GM12878 (cell line): ENCODE data around the gene GZMM. TPM values are rescaled to one million over a fixed set of nuclear protein-coding genes. Genes with fewer than 3 reads are reported as not detected.

ENCODE experiments used
- ATAC-seq: fragments of 200-7000 bp; cut with Tn5 transposase; 3 replicates; pipeline ENCODE4 v1.9.1; 2020; ENCODE audit warnings: mild to moderate bottlenecking, moderate library complexity
- BruUV-seq: library from RNA; stranded (reverse); fragments of 400-500 nt; replicated peaks from 2 replicates; lab custom pipeline; 2021; lab: Mats Ljungman, UMichigan
- CTCF ChIA-PET: fragments of 300-600 bp; sonication (Branson Sonifier 250); formaldehyde crosslinking; extraction: SDS; loops from one replicate; lab custom pipeline; 2021; ENCODE audit warnings: inconsistent platforms; lab: Yijun Ruan, JAX
- POLR2A ChIA-PET: fragments of 350-600 bp; formaldehyde crosslinking; extraction: SDS; loops from one replicate; lab custom pipeline; 2021; ENCODE audit warnings: inconsistent platforms; lab: Charles Lee
- RAD21 ChIA-PET: fragments of 300-600 bp; sonication (Branson Sonifier 250); formaldehyde crosslinking; loops from one replicate; lab custom pipeline; 2023; ENCODE audit warnings: antibody characterized with exemption; ENCODE audit not compliant: unreplicated experiment; lab: Charles Lee
- SMC1A ChIA-PET: fragments of 300-600 bp; sonication (Branson Sonifier 250); formaldehyde crosslinking; loops from one replicate; lab custom pipeline; 2023; ENCODE audit not compliant: unreplicated experiment, uncharacterized antibody; lab: Charles Lee
- DNase-seq: peaks from one replicate; pipeline ENCODE4 v3.0.0-alpha.2; 2011; ENCODE audit warnings: low read depth, low spot score
- FAIRE-seq: peaks from 3 replicates; lab custom pipeline; 2011; peaks lifted over from hg19 to GRCh38; lab: Jason Lieb, UNC
- H2AFZ ChIP-seq: 2 replicates; pipeline ENCODE4 v1.6.0; 2011; ENCODE audit warnings: low read depth, low read length, control low read depth; ENCODE audit not compliant: control insufficient read depth
- H3K27ac ChIP-seq: 2 replicates; pipeline ENCODE4 v1.5.1; 2011; ENCODE audit warnings: control low read depth; ENCODE audit not compliant: control insufficient read depth, insufficient read depth
- H3K27me3 ChIP-seq, 2 experiments: replicated peaks in 1 of 2; 2 replicates each; pipeline versions ENCODE4 v1.6.0 to v1.6.1; 2011; ENCODE audit warnings: low read length in 1 of 2; ENCODE audit not compliant: control insufficient read depth in 2 of 2, insufficient read depth in 2 of 2
- H3K36me3 ChIP-seq, 2 experiments: 2 replicates each; pipeline ENCODE4 v1.5.1; 2011; ENCODE audit warnings: low read length in 1 of 2; ENCODE audit not compliant: control insufficient read depth in 2 of 2, insufficient read depth in 2 of 2
- H3K4me1 ChIP-seq: 2 replicates; pipeline ENCODE4 v1.6.1; 2011; ENCODE audit warnings: mild to moderate bottlenecking, low read length, moderate library complexity, mixed read lengths; ENCODE audit not compliant: control insufficient read depth, insufficient read depth
- H3K4me2 ChIP-seq: 2 replicates; pipeline ENCODE4 v1.6.0; 2011; ENCODE audit warnings: control low read depth; ENCODE audit not compliant: control insufficient read depth, insufficient read depth
- H3K4me3 ChIP-seq: fragments of 200-600 bp; sonication (generic); 2 replicates; pipeline ENCODE4 v1.5.1; 2016
- H3K79me2 ChIP-seq: 2 replicates; pipeline ENCODE4 v1.6.0; 2011; ENCODE audit warnings: low read length; ENCODE audit not compliant: control insufficient read depth, insufficient read depth
- H3K9ac ChIP-seq: 2 replicates; pipeline ENCODE4 v1.8.0; 2011; ENCODE audit warnings: low read length, control low read depth, mixed read lengths; ENCODE audit not compliant: control insufficient read depth, insufficient read depth
- H3K9me3 ChIP-seq: replicated peaks from 3 replicates; pipeline ENCODE4 v1.5.1; 2011; ENCODE audit warnings: mild to moderate bottlenecking, low read length; ENCODE audit not compliant: control insufficient read depth, insufficient read depth
- H4K20me1 ChIP-seq: 2 replicates; pipeline ENCODE4 v1.6.0; 2011; ENCODE audit not compliant: control insufficient read depth, insufficient read depth
- ASH2L ChIP-seq: fragments of 300-600, 200-600 bp; sonication (generic); IDR thresholded peaks from 2 replicates; pipeline ENCODE4 v1.6.1; 2017; ENCODE audit warnings: low read depth, mild to moderate bottlenecking, borderline replicate concordance
- ATF7 ChIP-seq: fragments of 450-650 bp; IDR thresholded peaks from 2 replicates; pipeline ENCODE4 v1.6.1; 2016; ENCODE audit warnings: low read depth, mild to moderate bottlenecking
- EGR1 ChIP-seq, 2 experiments: IDR thresholded peaks; 1 replicate in 1 of 2; 2 replicates in 1 of 2; pipeline ENCODE4 v1.6.1; 2011 to 2012; ENCODE audit warnings: low read depth in 2 of 2, low read length in 2 of 2, borderline replicate concordance in 1 of 2, mild to moderate bottlenecking in 1 of 2, moderate library complexity in 1 of 2
- IRF5 ChIP-seq: fragments of 450-650 bp; IDR thresholded peaks from 2 replicates; pipeline ENCODE4 v1.6.1; 2017; ENCODE audit warnings: borderline replicate concordance
- MEF2B ChIP-seq: fragments of 450-650 bp; IDR thresholded peaks from 2 replicates; pipeline ENCODE4 v1.6.1; 2018; ENCODE audit warnings: mild to moderate bottlenecking, moderate library complexity; ENCODE audit not compliant: partially characterized antibody, poor library complexity, severe bottlenecking
- MXI1 ChIP-seq: fragments of 150-350 bp; IDR thresholded peaks from 2 replicates; pipeline ENCODE4 v1.6.1; 2011; ENCODE audit warnings: low read depth, mild to moderate bottlenecking, inconsistent platforms, low read length, improper control_type of control experiment
- MYB ChIP-seq: fragments of 150-350 bp; IDR thresholded peaks from 2 replicates; pipeline ENCODE4 v1.6.1; 2014; ENCODE audit warnings: mild to moderate bottlenecking, low read depth, low read length, borderline replicate concordance
- PAX5 ChIP-seq: IDR thresholded peaks from 2 replicates; pipeline ENCODE4 v1.6.1; 2011; ENCODE audit warnings: low read depth, low read length, borderline replicate concordance
- PML ChIP-seq: IDR thresholded peaks from 2 replicates; pipeline ENCODE4 v1.6.1; 2012; ENCODE audit warnings: low read length, inconsistent platforms
- POU2F2 ChIP-seq: IDR thresholded peaks from 3 replicates; pipeline ENCODE4 v1.6.1; 2011; ENCODE audit warnings: low read depth, mild to moderate bottlenecking, low read length, borderline replicate concordance
- ZBTB4 ChIP-seq: fragments of 450-650 bp; formaldehyde crosslinking; IDR thresholded peaks from 2 replicates; pipeline ENCODE4 v1.4.0; 2022; ENCODE audit warnings: mild to moderate bottlenecking, moderate library complexity
- WGBS: methylation state at CpG from one replicate; pipeline ENCODE4 v1.1.6; 2016; ENCODE audit warnings: low lambda C conversion rate; ENCODE audit not compliant: insufficient replicate concordance, insufficient coverage; ENCODE audit errors: missing lambda C conversion rate; 5-methylcytosine and 5-hydroxymethylcytosine counted together
- in situ Hi-C: fragments of 300-500 bp; cut with MboI; formaldehyde crosslinking; loops from 9 replicates; pipeline ENCODE4 v1.14.3; 2018; ENCODE audit warnings: mixed read lengths
- intact Hi-C: fragments of 100-400 bp; cut with micrococcal nuclease; formaldehyde crosslinking; loops from one replicate; pipeline ENCODE4 v1.14.2; 2022; ENCODE audit not compliant: unreplicated experiment
- polyA plus RNA-seq, 11 experiments: library from polyadenylated mRNA; depleted of rRNA in 4 of 11; unstranded in 6 of 11; stranded (reverse) in 5 of 11; fragments of >200 nt; fragmentation: Nextera tagmentation in 4 of 11; fragmentation: Illumina TruSeq in 1 of 11; extraction: Ambion mirVana in 4 of 11; extraction: Trizol in 1 of 11; gene quantifications; 1 replicate in 1 of 11; 2 replicates in 10 of 11; pipeline versions ENCODE4 v1.2.1 to v1.2.3, GENCODE V29; 2011 to 2016; ENCODE audit warnings: inconsistent platforms in 2 of 11, missing spikeins in 2 of 11, low read depth in 1 of 11
- total RNA-seq, 4 experiments: library from RNA; depleted of rRNA in 3 of 4; stranded (reverse); fragments of >200 nt in 3 of 4; fragmentation: Illumina TruSeq in 1 of 4; extraction: Trizol in 1 of 4; gene quantifications; 2 replicates each; pipeline versions ENCODE4 v1.2.1 to v1.2.3, GENCODE V29; 2013 to 2021

The GZMM gene
- total and polyA plus RNA-seq, 10 of the 15 experiments (the other 5 are each of a cell fraction or from before 2014, with no cell fraction given) = 0.09 to 0.48 (median 0.23) TPM; not detected in 7

- TF ChIP-seq MYB (no peak), PAX5 (peak; percentile 33; the same call in 1 of the 2 replicates)
- TF ChIP-seq, all 136 proteins: peak for 1
- no peak for FAIRE-seq
- Histone ChIP-seq H4K20me1 (no peaks in the 10 kb centered on the region), H3K36me3 (no peaks in the 10 kb centered on the region), H3K27me3 (no peaks in the 10 kb centered on the region; a peak in 1 of 4 replicates), H3K4me3 (no peak overlapping the region), H3K79me2 (no peaks in the 10 kb centered on the region), H3K4me1 (no peaks in the 10 kb centered on the region; the same call in 1 of the 2 replicates), H3K27ac (no peak overlapping the region), H2AFZ (no peak overlapping the region), H3K4me2 (no peak overlapping the region), H3K9me3 (no peaks in the 10 kb centered on the region; the same call in 2 of the 3 replicates), H3K9ac (no peak overlapping the region)
- intact Hi-C loops (no loop called here), in situ Hi-C loops (no loop called here)
- ChIA-PET RAD21 (no interaction called here), CTCF (interaction anchor here (2.8 kb wide), 1 partner anchor 12 kb away, joined by 12 read pairs; no protein-coding TSS in a partner anchor), SMC1A (no interaction called here), POLR2A (no interaction called here)
- 61% methylated on average over 16 of the region's 22 CpGs for WGBS
- no peak for DNase-seq
- BruUV-seq = no TSS peak
- ATAC-seq = no peak
Observed at GRCh38 chr19:494171-495080, 49.4 kb upstream of the GZMM start.

- no peaks in the 10 kb centered on the region for H4K20me1 ChIP-seq
- DNase-seq (no peak), FAIRE-seq (no peak), ATAC-seq (no peak)
- CTCF ChIA-PET = interaction anchor here (1.3 to 2.8 kb wide), 2 partner anchors 10 to 11 kb away, joined by 4 to 12 read pairs; no protein-coding TSS in a partner anchor
- no peaks in the 10 kb centered on the region for H3K4me1 ChIP-seq
- in situ Hi-C loops = no loop called here
- no peak overlapping the region for H3K27ac ChIP-seq
- intact Hi-C loops = no loop called here
- RAD21 ChIA-PET = no interaction called here
- SMC1A ChIA-PET = no interaction called here
- H3K4me2 ChIP-seq = no peak overlapping the region
- H3K9me3 ChIP-seq = no peaks in the 10 kb centered on the region; the same call in 2 of the 3 replicates
- POLR2A ChIA-PET = no interaction called here
- H3K36me3 ChIP-seq = no peaks in the 10 kb centered on the region
- no peak overlapping the region for H3K4me3 ChIP-seq
- H3K79me2 ChIP-seq = no peaks in the 10 kb centered on the region
- WGBS = 75% methylated on average over 9 of the region's 10 CpGs
- H3K27me3 ChIP-seq = no peaks in the 10 kb centered on the region; a peak in 1 of 4 replicates
- no peak overlapping the region for H3K9ac ChIP-seq
- no peak overlapping the region for H2AFZ ChIP-seq
- BruUV-seq = no TSS peak
- no peak for TF ChIP-seq MXI1
- no peak for TF ChIP-seq EGR1 (IDR thresholded peaks at IDR 0.05; ENCODE audit: borderline replicate concordance in 1 of 2, low read depth in 2 of 2, low read length in 2 of 2)
- TF ChIP-seq PML = no peak
- no peak for TF ChIP-seq MEF2B
- no peak for TF ChIP-seq POU2F2
- TF ChIP-seq IRF5 = no peak
- TF ChIP-seq ZBTB4 (CRISPR knock-in tag) = no peak
- no peak for TF ChIP-seq ASH2L
- no peak for TF ChIP-seq ATF7
Observed at GRCh38 chr19:495081-495401, 48.8 kb upstream of the GZMM start.
